Erythroblast (primary cell): ENCODE results near the gene SLC9A3.

Experiments
- DNase-seq, 2 experiments: peaks; one replicate each; lab custom pipeline; 2025; lab: John Stamatoyannopoulos, UW
- GATA1 ChIP-seq: IDR thresholded peaks from 2 replicates; pipeline ENCODE4 v1.6.1; 2011; ENCODE audit warnings: low read depth, mild to moderate bottlenecking, control low read depth, low read length, moderate library complexity
- POLR2A ChIP-seq: IDR thresholded peaks from 2 replicates; pipeline ENCODE4 v1.6.1; 2011; ENCODE audit warnings: mild to moderate bottlenecking, low read length

SLC9A3 gene

GRCh38 chr5:432928-433791 is 91.1 kb downstream of the SLC9A3 start:
- TF ChIP-seq GATA1 (no peak), POLR2A (no peak)
- DNase-seq = no peak

GRCh38 chr5:432201-432927 is 91.9 kb downstream of the SLC9A3 start:
- TF ChIP-seq GATA1 (no peak), POLR2A (no peak)

GRCh38 chr5:431711-432050 is 92.6 kb downstream of the SLC9A3 start:
- no peak for DNase-seq
- TF ChIP-seq POLR2A = no peak
- no peak for TF ChIP-seq GATA1

More at GRCh38 chr5:432201-432927, 91.9 kb downstream of the SLC9A3 start:
- no peak for DNase-seq

- no peak for TF ChIP-seq POLR2A
- DNase-seq = peak; percentile 31 to 32
Observed at GRCh38 chr5:431001-431710, 93.1 kb downstream of the SLC9A3 start.

GRCh38 chr5:430214-430925 is 93.9 kb downstream of the SLC9A3 start:
- TF ChIP-seq GATA1 (no peak), POLR2A (no peak)
- DNase-seq = no peak

- no peak for TF ChIP-seq POLR2A
- TF ChIP-seq GATA1 = no peak
- no peak for DNase-seq
Observed at GRCh38 chr5:429453-430188, 94.6 kb downstream of the SLC9A3 start.

- DNase-seq = no peak
- TF ChIP-seq POLR2A (no peak), GATA1 (no peak)
Observed at GRCh38 chr5:428754-429452, 95.3 kb downstream of the SLC9A3 start.

- no peak for DNase-seq
- no peak for TF ChIP-seq GATA1
- TF ChIP-seq POLR2A = no peak
Observed at GRCh38 chr5:428219-428618, 96.0 kb downstream of the SLC9A3 start.

- TF ChIP-seq GATA1 = no peak
- no peak for TF ChIP-seq POLR2A
- DNase-seq = no peak
Observed at GRCh38 chr5:427415-428087, 96.7 kb downstream of the SLC9A3 start.

GRCh38 chr5:426392-426976 is 97.8 kb downstream of the SLC9A3 start:
- DNase-seq = no peak
- TF ChIP-seq POLR2A (no peak), GATA1 (no peak)

- TF ChIP-seq POLR2A = no peak
- no peak for TF ChIP-seq GATA1
- peak in 1 of 2 experiments; percentile 14 for DNase-seq
Observed at GRCh38 chr5:425714-426113, 98.5 kb downstream of the SLC9A3 start.
